Activated CD4-positive, CD25-positive, alpha-beta regulatory T cell treated with anti-CD3 and anti-CD28 coated beads, Interleukin-2, amount 50 U/mL, for 24 hours (primary cell): ENCODE results near the gene CCDC92.

Source experiments
- ATAC-seq, 2 donors: fragments of 150-1000 bp; cut with Tn5 transposase; one replicate each; pipeline ENCODE4 v1.10.0; 2021; ENCODE audit warnings: mild to moderate bottlenecking in 1 of 2, moderate library complexity in 1 of 2

Gene CCDC92

GRCh38 chr12:123971770-123972456 lies 718 bp downstream of the CCDC92 start:
- no peak for ATAC-seq

DNA sequence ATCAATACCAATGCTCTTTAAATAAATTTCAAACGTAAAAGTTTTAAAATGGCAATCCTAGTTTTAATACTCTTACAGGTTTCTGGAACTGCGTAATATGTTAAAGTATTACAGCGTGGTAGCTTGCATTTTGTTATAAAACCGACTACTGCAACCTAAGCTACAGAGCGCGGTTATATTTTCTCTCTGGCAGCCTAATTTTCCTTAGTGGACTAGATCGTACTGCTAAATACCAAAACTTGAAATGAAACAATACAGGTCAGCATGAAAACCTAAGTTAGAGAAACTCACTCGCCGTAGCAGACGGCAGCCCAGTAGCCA lies 1.2 kb downstream of the CCDC92 start:
- ATAC-seq = no peak

- ATAC-seq = no peak
Observed at GRCh38 chr12:123967121-123967586, 5.5 kb downstream of the CCDC92 start.

DNA sequence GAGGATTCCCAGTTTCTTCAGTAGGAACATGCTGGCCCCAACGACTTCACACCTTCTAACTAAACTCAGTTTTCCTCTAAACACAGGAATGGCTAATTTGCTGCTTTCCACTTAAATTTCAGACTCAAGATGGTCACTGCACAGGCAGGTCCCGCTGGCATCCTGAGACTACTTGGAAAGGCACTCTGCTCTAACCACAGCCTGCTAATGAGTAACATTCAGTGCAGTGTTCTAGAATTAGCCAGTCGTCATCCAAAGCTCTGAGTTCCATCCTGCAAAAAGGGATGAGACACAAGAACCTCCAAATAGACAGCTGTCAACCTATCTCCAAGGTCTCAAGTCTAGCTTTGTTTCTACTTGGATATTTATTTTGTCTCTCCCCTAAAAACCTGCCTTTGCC lies 6.0 kb downstream of the CCDC92 start:
- no peak for ATAC-seq

- ATAC-seq = no peak
Observed at GRCh38 chr12:123965382-123965781, 7.2 kb downstream of the CCDC92 start.

DNA sequence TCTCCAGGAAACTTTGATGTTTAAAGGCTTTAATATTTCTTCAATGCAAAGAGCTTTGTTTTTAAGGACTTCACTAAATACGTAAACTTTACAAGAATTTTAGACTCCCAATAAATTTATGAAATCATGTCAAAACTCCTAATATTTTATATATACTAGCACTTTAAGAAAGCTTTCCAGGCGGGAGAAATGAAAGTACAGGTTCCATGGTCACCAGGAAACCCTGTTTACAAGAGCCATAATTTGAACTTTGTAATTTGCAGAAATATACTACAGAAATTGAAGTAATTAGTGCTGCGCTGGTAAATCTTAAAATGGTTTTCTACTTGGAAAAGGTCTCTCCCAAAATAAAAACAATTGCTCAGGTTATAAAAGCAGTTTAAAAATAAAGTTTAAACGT lies 8.8 kb downstream of the CCDC92 start:
- ATAC-seq = no peak

DNA sequence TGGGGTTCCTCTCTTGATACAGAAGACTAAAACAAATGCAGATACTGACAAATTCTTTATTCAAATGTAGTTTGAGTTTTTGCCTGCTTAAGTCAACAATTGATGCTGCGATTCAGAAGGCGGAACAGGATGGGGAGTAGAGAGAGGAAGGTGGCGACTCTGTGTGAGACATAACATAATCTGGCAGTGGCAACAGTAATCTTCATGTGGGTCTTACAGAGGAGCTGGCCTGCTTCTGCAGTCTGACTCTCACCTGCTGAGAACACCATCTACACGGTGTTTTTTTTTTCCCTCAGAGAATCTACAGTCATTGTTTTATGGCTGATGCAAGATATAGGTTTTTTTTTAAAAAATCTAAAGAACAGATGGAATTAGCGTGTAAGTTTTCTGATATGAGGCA lies 10.1 kb downstream of the CCDC92 start:
- no peak for ATAC-seq

DNA sequence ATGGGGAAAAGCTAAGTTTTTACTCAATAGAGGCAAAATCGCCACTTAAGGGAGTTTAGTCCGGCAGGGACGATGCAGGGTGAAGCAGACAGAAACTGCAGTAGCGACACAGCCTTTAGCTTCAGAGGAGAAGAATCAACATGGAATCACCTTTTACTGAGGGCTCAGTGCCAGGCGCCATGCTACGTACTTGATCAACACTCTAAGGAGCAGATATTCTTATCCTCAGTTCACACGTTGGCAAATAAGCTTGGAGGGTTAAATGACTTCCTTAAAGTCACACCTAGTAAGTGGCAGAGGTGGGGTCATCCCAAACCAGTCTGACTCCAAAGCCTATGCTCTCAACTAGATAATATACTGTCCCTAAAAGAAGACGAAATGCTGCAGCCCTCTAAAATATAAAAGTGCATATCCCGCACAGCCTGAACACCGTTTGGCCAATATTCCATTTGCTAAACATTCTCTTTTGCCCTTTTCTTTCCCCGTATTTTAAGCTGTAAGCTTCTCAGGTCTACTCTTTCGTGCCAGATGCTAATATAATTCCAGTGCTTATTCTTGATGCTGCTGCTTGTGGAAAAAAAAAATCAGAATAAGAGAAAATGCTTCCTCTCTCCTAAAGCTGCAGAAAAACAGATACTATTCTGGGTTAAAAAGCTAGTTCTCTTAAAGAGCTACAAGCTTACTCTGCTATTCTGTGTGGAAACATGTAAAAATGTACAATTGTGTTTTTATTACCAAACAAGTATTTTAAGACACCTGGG lies 10.9 kb downstream of the CCDC92 start:
- no peak for ATAC-seq

DNA sequence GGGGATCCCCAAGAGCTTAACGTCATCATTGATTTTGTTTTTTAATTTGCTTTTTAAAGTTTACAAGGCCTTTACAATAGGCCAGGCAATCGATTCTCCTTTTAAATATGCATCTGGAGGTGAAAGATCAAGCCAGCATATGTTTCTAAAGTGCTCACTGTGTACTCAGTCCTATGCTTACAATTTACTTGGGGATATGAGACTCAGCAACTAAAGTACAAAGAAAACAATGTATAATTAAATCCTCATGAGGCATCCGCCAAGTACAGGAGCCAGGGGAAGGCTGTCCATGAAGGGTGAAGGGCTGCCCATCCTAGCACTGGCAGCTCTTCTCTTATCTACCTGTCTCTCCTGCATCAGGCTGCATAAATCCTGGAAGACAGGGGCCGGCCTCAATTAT lies 11.8 kb downstream of the CCDC92 start:
- no peak for ATAC-seq

DNA sequence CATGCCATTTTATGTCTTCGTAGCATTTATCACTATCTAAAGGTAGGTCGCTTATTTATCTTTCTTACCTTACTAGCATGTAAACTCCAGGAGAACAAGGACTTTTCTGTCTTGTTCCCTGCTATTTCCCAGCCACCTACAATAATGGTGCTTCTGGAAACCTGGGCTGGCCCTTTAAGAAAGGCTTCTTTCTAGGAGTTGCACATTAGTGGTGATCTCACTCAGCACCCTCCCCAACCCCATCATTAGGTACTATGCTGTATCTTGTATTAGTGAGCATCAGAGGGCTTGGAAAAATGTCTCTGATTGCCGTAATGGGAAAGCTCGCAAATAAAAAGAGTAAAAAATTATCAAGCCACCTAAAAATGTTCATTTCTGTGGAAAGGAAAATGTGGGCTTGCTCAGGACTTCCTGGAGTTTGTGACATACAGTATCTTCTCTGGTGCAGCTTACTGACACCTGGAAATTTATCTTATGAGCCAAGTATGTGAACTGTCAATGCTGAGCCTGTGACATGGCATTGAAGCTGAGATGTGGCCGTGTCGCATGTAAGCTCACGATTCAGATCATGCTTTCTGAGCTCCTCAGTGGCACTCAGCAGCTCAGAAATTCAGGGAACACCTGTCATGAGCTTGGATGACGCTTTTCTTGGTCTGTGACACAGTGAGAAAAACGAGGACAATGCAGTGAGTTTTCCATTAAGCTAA lies 12.4 kb downstream of the CCDC92 start:
- ATAC-seq = no peak

DNA sequence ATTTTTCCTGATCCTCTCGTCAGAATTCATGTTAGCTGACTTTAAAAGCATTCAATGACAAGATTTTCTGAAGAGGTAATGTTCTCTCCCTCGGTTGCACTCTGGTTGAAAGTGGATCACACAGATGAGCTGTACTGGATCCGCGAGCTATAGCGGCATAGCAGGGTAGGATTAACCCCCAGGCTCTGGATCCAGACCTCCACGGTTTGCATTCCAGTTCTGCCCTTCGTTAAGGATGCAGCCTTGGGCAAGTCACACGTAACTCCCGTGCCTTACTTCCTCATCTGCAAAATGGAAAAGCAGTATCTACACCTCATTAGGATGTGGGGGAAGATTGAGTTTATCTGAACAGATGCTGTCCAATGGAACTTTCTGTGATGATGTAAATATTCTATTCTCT lies 13.8 kb downstream of the CCDC92 start:
- ATAC-seq = no peak

DNA sequence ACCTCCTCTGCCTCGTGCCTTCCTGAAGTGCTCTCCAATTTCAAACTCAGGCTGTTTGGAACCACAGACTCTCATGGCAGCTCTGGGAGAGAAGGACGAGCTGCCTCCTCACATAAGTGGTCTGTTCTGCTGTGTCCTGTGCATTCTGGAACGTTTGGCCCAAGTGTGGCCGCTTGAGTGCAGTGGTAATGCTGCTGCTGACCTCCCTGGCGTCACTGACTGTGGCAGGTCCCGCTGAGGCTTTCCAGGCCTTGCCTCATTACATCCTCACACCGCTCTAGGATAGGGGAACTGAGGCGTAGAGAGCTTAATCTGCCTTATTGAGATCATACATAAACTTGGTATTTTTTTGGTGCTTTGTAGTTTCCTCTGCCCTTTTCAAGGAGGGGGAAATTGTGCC lies 14.2 kb downstream of the CCDC92 start:
- no peak for ATAC-seq

GRCh38 chr12:123957196-123957595 lies 15.4 kb downstream of the CCDC92 start:
- ATAC-seq = no peak

- no peak for ATAC-seq
Observed at GRCh38 chr12:123956249-123956648, 16.4 kb downstream of the CCDC92 start.

DNA sequence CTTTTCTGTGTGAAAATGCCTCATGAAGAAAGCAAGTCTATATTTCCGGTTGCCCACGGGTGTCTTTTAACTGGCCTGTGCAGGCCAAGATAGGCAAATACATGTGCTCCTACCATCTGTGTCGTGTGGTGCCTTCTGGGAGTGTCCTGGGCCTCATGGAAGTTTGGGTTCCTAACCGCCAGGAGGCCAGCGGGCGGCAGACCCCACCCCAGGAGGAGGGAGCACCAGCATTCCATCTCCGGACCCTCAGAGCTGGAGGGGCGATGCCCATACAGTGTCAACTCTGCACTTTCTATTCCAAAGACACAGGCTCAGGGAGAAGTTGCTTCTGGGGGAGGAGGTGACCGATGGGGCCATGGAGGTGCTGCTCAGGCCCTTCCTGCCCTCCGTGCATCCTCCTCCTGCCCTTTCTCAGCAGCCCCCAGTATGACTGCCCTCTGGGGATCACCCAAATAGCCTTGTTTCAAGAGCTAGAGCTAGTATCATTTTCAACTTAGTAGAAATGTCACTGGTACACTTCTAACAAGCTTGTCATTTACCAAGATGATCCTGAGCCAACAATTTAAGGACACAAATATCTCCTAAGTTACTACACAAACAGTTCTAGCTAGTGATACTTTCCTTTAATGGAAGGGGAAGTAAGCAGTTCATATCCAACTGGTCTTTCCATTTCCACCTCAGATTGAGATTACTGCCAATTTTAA lies 17.8 kb downstream of the CCDC92 start:
- ATAC-seq = no peak

GRCh38 chr12:123952037-123952436 lies 20.6 kb downstream of the CCDC92 start:
- no peak for ATAC-seq

DNA sequence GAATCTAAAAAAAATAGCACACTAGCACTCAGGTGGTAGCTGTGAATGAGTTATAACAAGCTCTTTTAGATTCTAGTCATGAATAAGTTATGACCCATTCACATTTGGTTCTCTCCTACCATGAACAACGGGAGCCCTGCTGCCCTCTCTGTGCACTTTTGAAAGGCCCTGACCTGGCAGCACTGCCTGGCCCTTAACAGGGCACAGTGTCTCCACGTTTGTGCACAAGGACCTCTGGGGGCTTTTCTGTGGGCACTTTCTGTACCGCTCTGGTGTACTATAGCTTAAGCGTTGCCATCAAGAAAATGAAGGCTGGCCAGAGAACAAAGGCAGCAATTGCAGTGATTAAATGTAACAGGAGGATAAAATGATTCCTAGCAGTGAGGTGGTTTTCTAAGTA lies 21.2 kb downstream of the CCDC92 start:
- ATAC-seq = no peak

DNA sequence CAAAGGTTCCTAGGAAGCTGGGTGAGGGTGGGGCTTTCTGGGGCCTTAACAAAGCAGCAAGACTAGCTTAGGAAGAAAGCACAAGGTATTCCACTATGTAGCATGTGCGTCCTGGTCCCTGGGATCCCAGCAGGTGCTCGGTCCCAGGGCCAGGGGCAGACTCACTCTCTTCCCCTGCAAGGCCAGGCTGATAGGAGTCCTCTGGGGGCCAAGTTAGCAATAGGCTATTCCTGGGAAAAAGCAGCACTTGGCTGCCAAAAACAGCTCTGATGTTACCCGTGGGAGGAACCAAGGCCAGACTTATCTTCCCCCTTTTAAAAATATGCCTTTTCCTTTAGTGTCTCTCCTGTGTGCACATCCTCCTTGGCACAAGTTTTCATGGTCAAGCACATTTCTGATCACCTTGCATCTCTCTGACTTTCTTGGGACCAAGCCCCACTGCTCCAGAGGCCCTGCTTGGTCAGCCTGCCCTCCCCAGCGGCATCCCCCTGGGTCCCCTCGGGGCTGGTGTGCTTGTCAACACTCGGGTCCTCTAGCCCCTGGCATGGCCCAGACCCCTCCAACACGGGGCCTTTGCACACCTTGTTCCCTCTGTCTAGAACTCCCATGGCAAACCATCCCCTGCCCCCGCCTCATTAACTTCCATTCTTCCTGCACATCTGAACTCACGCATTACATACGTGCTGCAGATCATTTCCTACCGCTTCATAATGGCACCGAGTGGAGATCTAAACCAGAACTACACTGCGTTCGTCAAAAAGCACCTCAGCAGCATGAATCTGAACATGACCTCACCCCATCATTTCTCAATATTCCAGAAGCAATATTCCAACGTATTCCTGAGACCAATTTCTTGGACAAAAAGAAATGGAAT lies 21.9 kb downstream of the CCDC92 start:
- no peak for ATAC-seq

DNA sequence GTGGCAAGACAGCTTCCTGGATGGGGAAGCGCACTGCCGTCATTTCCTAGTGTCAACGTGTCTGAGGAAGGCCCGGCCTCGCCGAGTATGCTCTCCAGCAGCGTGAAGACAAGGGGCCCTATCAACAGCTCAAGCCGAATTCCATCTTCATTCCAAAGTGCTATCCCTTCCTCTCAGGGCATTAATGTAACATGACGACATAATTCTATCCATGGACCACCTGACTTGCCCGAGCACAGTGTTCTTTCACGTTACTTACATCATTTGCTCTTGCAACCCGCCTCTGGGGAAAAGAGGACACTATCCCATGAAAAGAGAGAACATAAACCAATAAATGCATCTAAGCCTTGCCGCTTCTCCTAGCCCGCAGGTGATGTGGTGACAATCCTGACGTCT lies 22.9 kb downstream of the CCDC92 start:
- no peak for ATAC-seq

DNA sequence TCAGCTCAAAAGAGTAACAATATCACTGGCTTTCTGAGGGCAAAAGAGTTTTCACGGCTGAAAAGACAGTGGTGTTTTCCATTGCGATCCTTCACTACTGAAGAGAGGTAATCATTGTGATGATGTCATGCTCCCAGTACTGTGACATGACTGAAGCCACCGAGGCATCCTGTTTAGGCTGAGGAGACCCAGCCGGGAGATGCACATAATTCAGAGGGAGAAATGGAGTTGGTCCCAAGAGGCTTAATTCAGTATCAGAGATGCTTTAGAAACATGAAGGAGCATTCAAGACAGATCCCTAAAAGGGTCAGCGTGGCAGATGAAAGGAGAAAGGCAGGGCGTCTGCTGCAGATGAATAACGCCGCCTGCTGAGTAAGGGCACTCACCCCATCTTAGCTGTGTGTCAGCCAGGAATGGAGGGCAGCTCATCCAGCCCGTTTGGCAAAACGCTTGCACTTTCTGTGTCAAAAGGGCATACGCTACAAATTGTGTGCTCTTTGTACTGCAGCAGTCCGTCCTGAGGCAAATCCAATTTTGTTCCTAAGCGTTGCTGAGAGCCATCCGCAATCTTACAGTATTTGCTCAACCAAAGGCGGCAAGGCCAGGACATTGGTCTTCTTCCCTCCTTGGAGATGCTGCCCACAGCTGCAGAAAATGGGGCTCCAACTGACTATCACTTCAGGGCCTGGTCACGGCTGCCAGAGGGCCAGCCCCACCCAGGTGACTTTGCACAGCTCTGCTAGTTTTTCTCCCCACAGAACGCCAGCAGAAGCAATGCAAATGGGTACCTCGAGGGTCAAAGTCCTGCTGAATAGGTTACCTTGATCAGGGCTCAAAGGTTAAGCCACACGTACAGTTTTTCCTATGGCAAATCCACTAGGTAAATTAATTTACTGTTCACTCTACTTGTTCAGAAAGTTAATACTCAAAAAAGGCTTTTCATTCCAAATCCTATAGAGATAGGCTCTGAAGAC lies 23.5 kb downstream of the CCDC92 start:
- no peak for ATAC-seq

GRCh38 chr12:123948401-123948795 lies 24.2 kb downstream of the CCDC92 start:
- ATAC-seq = no peak
